Measurements from ENCODE around the gene ERC2.

The ERC2 gene

GRCh38 chr3:55562700-55563099 is 905.6 kb downstream of the ERC2 start:
- no peak for TF ChIP-seq CTCF (IDR thresholded peaks at IDR 0.05; ENCODE audit: extremely low read depth, missing control alignments)
- DNase-seq (ENCODE audit: low spot score): no peak

- no peak for TF ChIP-seq CTCF (IDR thresholded peaks at IDR 0.05; ENCODE audit: extremely low read depth, missing control alignments)
- no peak for DNase-seq (ENCODE audit: low spot score)
These were observed 908.5 kb downstream of the ERC2 start for GRCh38 chr3:55559500-55560423.

GRCh38 chr3:55558316-55558715 is 910.0 kb downstream of the ERC2 start:
- TF ChIP-seq CTCF (IDR thresholded peaks at IDR 0.05; ENCODE audit: extremely low read depth, missing control alignments): no peak
- no peak for DNase-seq (ENCODE audit: low spot score)

- TF ChIP-seq CTCF (IDR thresholded peaks at IDR 0.05; ENCODE audit: extremely low read depth, missing control alignments): no peak
- DNase-seq (ENCODE audit: low spot score): no peak
These were observed 910.7 kb downstream of the ERC2 start for GRCh38 chr3:55557549-55557948.

GRCh38 chr3:55556619-55557537 is 911.4 kb downstream of the ERC2 start:
- no peak for DNase-seq (ENCODE audit: low spot score)
- TF ChIP-seq CTCF (IDR thresholded peaks at IDR 0.05; ENCODE audit: extremely low read depth, missing control alignments): no peak

GRCh38 chr3:55555873-55556618 is 912.2 kb downstream of the ERC2 start:
- TF ChIP-seq CTCF (IDR thresholded peaks at IDR 0.05; ENCODE audit: extremely low read depth, missing control alignments): no peak
- no peak for DNase-seq (ENCODE audit: low spot score)
